GM21447 (cell line): ENCODE measurements around the gene ANKS1B.

Experiments used
- ATAC-seq: cut with Tn5 transposase; IDR thresholded peaks from one replicate; pipeline ENCODE4 v1.9.1; 2021; ENCODE audit not compliant: unreplicated experiment

The ANKS1B gene

GRCh38 chr12:99140017-99140720 lies 844.6 kb downstream of the ANKS1B start:
- ATAC-seq = no peak

- no peak for ATAC-seq
These were observed 846.3 kb downstream of the ANKS1B start for GRCh38 chr12:99138393-99138792.

GRCh38 chr12:99137124-99137855 lies 847.4 kb downstream of the ANKS1B start:
- no peak for ATAC-seq

- no peak for ATAC-seq
These were observed 848.2 kb downstream of the ANKS1B start for GRCh38 chr12:99136516-99136915.

GRCh38 chr12:99135376-99135775 lies 849.4 kb downstream of the ANKS1B start:
- ATAC-seq = no peak

- no peak for ATAC-seq
These were observed 851.3 kb downstream of the ANKS1B start for GRCh38 chr12:99133401-99133800.

GRCh38 chr12:99131751-99132199 lies 853.0 kb downstream of the ANKS1B start:
- no peak for ATAC-seq

- ATAC-seq = peak; percentile 97
These were observed 853.8 kb downstream of the ANKS1B start for GRCh38 chr12:99130808-99131553.

GRCh38 chr12:99128246-99128802 lies 856.4 kb downstream of the ANKS1B start:
- no peak for ATAC-seq

- no peak for ATAC-seq
These were observed 861.8 kb downstream of the ANKS1B start for GRCh38 chr12:99122959-99123358.

- no peak for ATAC-seq
These were observed 862.2 kb downstream of the ANKS1B start for GRCh38 chr12:99122496-99122895.

GRCh38 chr12:99121546-99121945 lies 863.2 kb downstream of the ANKS1B start:
- no peak for ATAC-seq

- no peak for ATAC-seq
These were observed 864.8 kb downstream of the ANKS1B start for GRCh38 chr12:99119943-99120342.

GRCh38 chr12:99119449-99119848 lies 865.3 kb downstream of the ANKS1B start:
- no peak for ATAC-seq

GRCh38 chr12:99111600-99111999 lies 873.1 kb downstream of the ANKS1B start:
- no peak for ATAC-seq

- ATAC-seq = no peak
These were observed 873.9 kb downstream of the ANKS1B start for GRCh38 chr12:99110868-99111267.

GRCh38 chr12:99110212-99110611 lies 874.5 kb downstream of the ANKS1B start:
- no peak for ATAC-seq

GRCh38 chr12:99108924-99109323 lies 875.8 kb downstream of the ANKS1B start:
- ATAC-seq = no peak

GRCh38 chr12:99099786-99100185 lies 885.0 kb downstream of the ANKS1B start:
- ATAC-seq = no peak

- no peak for ATAC-seq
These were observed 887.6 kb downstream of the ANKS1B start for GRCh38 chr12:99097171-99097570.

- no peak for ATAC-seq
These were observed 891.6 kb downstream of the ANKS1B start for GRCh38 chr12:99093166-99093565.
